SKM-1 (cell line): ENCODE results near the gene IRX6.

Experiments
- DNase-seq: peaks from one replicate; lab custom pipeline; 2025; ENCODE audit not compliant: unreplicated experiment; lab: John Stamatoyannopoulos, UW

IRX6 gene

GRCh38 chr16:55364811-55365210, 40.8 kb downstream of the IRX6 start:
- DNase-seq = no peak

- DNase-seq = no peak
These were observed 43.4 kb downstream of the IRX6 start for GRCh38 chr16:55367301-55367811.

- DNase-seq = no peak
These were observed 44.0 kb downstream of the IRX6 start for GRCh38 chr16:55367866-55368603.

GRCh38 chr16:55369151-55369550, 45.1 kb downstream of the IRX6 start:
- no peak for DNase-seq

- DNase-seq = peak; percentile 65
These were observed 46.9 kb downstream of the IRX6 start for GRCh38 chr16:55370762-55371482.

- no peak for DNase-seq
These were observed 48.9 kb downstream of the IRX6 start for GRCh38 chr16:55372792-55373488.

GRCh38 chr16:55373489-55373832, 49.5 kb downstream of the IRX6 start:
- DNase-seq = no peak

GRCh38 chr16:55376045-55376444, 52.0 kb downstream of the IRX6 start:
- no peak for DNase-seq

- DNase-seq = no peak
These were observed 52.7 kb downstream of the IRX6 start for GRCh38 chr16:55376567-55377167.

- DNase-seq = no peak
These were observed 53.8 kb downstream of the IRX6 start for GRCh38 chr16:55377840-55378239.

- no peak for DNase-seq
These were observed 54.6 kb downstream of the IRX6 start for GRCh38 chr16:55378616-55379015.

GRCh38 chr16:55379371-55379770, 55.4 kb downstream of the IRX6 start:
- no peak for DNase-seq

GRCh38 chr16:55379876-55380390, 55.9 kb downstream of the IRX6 start:
- DNase-seq = no peak
